Epithelial cell of proximal tubule (primary cell): Measurements from ENCODE around the gene SKA2. TPM values are rescaled to one million over a fixed set of nuclear protein-coding genes. Genes with fewer than 3 reads are reported as not detected.
"Not testable (repeated sequence)": the region's sequence is repeated elsewhere in the genome, so short reads cannot be mapped to it uniquely, and the experiment has no call there.

ENCODE experiments used
- DNase-seq: peaks from one replicate; pipeline ENCODE4 v3.0.0-alpha.2; 2011; ENCODE audit warnings: low read depth
- H3K4me3 ChIP-seq: 2 replicates; pipeline ENCODE4 v1.5.1; 2011; ENCODE audit warnings: low read depth, mild to moderate bottlenecking, low read length
- CTCF ChIP-seq: conservative IDR thresholded peaks from 2 replicates; pipeline ENCODE4 v1.5.1; 2012; ENCODE audit warnings: low read depth, mild to moderate bottlenecking, low read length
- total RNA-seq: library from RNA; depleted of rRNA; stranded (reverse); fragments of >200 nt; gene quantifications from 2 replicates; pipeline ENCODE4 v1.2.3, GENCODE V29; 2015

The SKA2 gene
- total RNA-seq, 1 donor from 2014 or later = 93.5 TPM

GRCh38 chr17:59181481-59181880, 26.5 kb upstream of the SKA2 start:
- no peak for DNase-seq
- no peak for TF ChIP-seq CTCF
- H3K4me3 ChIP-seq = no peak overlapping the region

- no peak overlapping the region for H3K4me3 ChIP-seq
- TF ChIP-seq CTCF = no peak
- no peak for DNase-seq
Observed at GRCh38 chr17:59180626-59181025, 25.6 kb upstream of the SKA2 start.

- DNase-seq = not testable (repeated sequence)
Observed at GRCh38 chr17:59179601-59180000, 24.6 kb upstream of the SKA2 start.

GRCh38 chr17:59178266-59178985, 23.4 kb upstream of the SKA2 start:
- no peak overlapping the region for H3K4me3 ChIP-seq
- no peak for DNase-seq
- no peak for TF ChIP-seq CTCF

More at GRCh38 chr17:59179601-59180000, 24.6 kb upstream of the SKA2 start:
- not testable (repeated sequence) for H3K4me3 ChIP-seq

GRCh38 chr17:59175076-59175475, 20.1 kb upstream of the SKA2 start:
- TF ChIP-seq CTCF = no peak
- DNase-seq = no peak

GRCh38 chr17:59174671-59175070, 19.7 kb upstream of the SKA2 start:
- DNase-seq = no peak
- TF ChIP-seq CTCF = no peak
- no peak overlapping the region for H3K4me3 ChIP-seq

More at GRCh38 chr17:59175076-59175475, 20.1 kb upstream of the SKA2 start:
- H3K4me3 ChIP-seq = no peak overlapping the region

GRCh38 chr17:59172436-59173004, 17.5 kb upstream of the SKA2 start:
- TF ChIP-seq CTCF = no peak
- DNase-seq = no peak

More at GRCh38 chr17:59172436-59173004, 17.5 kb upstream of the SKA2 start:
- H3K4me3 ChIP-seq = no peak overlapping the region
